ENCODE results near the gene KIF26A. TPM values are rescaled to one million over a fixed set of nuclear protein-coding genes. Genes with fewer than 3 reads are reported as not detected.

The KIF26A gene
- polyA plus RNA-seq, 1 of the 3 experiments (the other 2 are of a cell fraction), result 1.7 TPM

GRCh38 chr14:104098272-104099095 is 39.9 kb upstream of the KIF26A start:
- Histone ChIP-seq H3K9ac (no peak overlapping the region), H3F3A (replicated peaks; ENCODE audit: insufficient read depth) (no peaks in the 10 kb centered on the region), H2AFZ (ENCODE audit: low read depth) (no peak overlapping the region), H3K9me2 (no peaks in the 10 kb centered on the region), H3K36me3 (replicated peaks in 1 of 2; ENCODE audit: control insufficient read depth in 1 of 2, insufficient read depth in 2 of 2, low read length in 1 of 2) (no peaks in the 10 kb centered on the region), H3K27ac (ENCODE audit: low read depth in 2 of 2, low read length in 1 of 2) (no peak overlapping the region; a peak in 1 of 4 replicates), H3K4me2 (no peak overlapping the region), H3K9me3 (no peaks in the 10 kb centered on the region), H3K79me2 (ENCODE audit: insufficient read depth) (no peaks in the 10 kb centered on the region), H3K4me1 (ENCODE audit: control insufficient read depth in 1 of 2, insufficient read depth in 2 of 2, low read depth in 1 of 2, low read length in 1 of 2) (peaks cover 0 to 14% of the 10 kb centered on the region in 2 experiments; a peak in 1 of 4 replicates), H3K27me3 (ENCODE audit: insufficient read depth) (no peaks in the 10 kb centered on the region), H4K20me1 (ENCODE audit: insufficient read depth) (no peaks in the 10 kb centered on the region), H3K4me3 (ENCODE audit: low read depth in 2 of 2, low read length in 1 of 2) (no peak overlapping the region)
- TF ChIP-seq, protein P1, sequence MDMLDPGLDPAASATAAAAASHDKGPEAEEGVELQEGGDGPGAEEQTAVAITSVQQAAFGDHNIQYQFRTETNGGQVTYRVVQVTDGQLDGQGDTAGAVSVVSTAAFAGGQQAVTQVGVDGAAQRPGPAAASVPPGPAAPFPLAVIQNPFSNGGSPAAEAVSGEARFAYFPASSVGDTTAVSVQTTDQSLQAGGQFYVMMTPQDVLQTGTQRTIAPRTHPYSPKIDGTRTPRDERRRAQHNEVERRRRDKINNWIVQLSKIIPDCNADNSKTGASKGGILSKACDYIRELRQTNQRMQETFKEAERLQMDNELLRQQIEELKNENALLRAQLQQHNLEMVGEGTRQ (IDR thresholded peaks at IDR 0.05; ENCODE audit: borderline replicate concordance, low read depth, low read length), result no peak
- TF ChIP-seq, protein P2, sequence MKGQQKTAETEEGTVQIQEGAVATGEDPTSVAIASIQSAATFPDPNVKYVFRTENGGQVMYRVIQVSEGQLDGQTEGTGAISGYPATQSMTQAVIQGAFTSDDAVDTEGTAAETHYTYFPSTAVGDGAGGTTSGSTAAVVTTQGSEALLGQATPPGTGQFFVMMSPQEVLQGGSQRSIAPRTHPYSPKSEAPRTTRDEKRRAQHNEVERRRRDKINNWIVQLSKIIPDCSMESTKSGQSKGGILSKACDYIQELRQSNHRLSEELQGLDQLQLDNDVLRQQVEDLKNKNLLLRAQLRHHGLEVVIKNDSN (IDR thresholded peaks at IDR 0.05; ENCODE audit: borderline replicate concordance, low read depth), result no peak
- TF ChIP-seq MXI1 (IDR thresholded peaks at IDR 0.05; ENCODE audit: low read depth, low read length) (no peak), RCOR1 (IDR thresholded peaks at IDR 0.05; ENCODE audit: low read length) (no peak), NFIC (IDR thresholded peaks at IDR 0.05; ENCODE audit: borderline replicate concordance) (no peak), ZBTB33 (IDR thresholded peaks at IDR 0.05; ENCODE audit: borderline replicate concordance, low read depth) (no peak), RAD21 (IDR thresholded peaks at IDR 0.05; ENCODE audit: low read length) (no peak), POLR2AphosphoS5 (IDR thresholded peaks at IDR 0.05; ENCODE audit: low read depth, low read length) (no peak), REST (IDR thresholded peaks at IDR 0.05; ENCODE audit: low read depth, low read length) (no peak)
- TF ChIP-seq, protein P3, sequence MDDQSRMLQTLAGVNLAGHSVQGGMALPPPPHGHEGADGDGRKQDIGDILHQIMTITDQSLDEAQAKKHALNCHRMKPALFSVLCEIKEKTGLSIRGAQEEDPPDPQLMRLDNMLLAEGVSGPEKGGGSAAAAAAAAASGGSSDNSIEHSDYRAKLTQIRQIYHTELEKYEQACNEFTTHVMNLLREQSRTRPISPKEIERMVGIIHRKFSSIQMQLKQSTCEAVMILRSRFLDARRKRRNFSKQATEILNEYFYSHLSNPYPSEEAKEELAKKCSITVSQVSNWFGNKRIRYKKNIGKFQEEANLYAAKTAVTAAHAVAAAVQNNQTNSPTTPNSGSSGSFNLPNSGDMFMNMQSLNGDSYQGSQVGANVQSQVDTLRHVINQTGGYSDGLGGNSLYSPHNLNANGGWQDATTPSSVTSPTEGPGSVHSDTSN (IDR thresholded peaks at IDR 0.05), result no peak
- DNase-seq, result no peak
- CTCF ChIA-PET, result interaction anchor here (0.7 to 1.1 kb wide), 6 partner anchors 10 to 466 kb away, joined by 3 to 7 read pairs (median 3); no protein-coding TSS in a partner anchor
- POLR2A ChIA-PET, result no interaction called here
- 40% methylated on average over 7 of the region's 25 CpGs for WGBS (ENCODE audit: low lambda C conversion rate)

All from SK-N-SH (cell line).